NCI-H2081 treated with DMSO at 0.1 percent for 48 hours (cell line): ENCODE data around the gene RFNG.

Experiments used
- DNase-seq: peaks from one replicate; lab custom pipeline; 2025; lab: John Stamatoyannopoulos, UW

RFNG gene

DNA sequence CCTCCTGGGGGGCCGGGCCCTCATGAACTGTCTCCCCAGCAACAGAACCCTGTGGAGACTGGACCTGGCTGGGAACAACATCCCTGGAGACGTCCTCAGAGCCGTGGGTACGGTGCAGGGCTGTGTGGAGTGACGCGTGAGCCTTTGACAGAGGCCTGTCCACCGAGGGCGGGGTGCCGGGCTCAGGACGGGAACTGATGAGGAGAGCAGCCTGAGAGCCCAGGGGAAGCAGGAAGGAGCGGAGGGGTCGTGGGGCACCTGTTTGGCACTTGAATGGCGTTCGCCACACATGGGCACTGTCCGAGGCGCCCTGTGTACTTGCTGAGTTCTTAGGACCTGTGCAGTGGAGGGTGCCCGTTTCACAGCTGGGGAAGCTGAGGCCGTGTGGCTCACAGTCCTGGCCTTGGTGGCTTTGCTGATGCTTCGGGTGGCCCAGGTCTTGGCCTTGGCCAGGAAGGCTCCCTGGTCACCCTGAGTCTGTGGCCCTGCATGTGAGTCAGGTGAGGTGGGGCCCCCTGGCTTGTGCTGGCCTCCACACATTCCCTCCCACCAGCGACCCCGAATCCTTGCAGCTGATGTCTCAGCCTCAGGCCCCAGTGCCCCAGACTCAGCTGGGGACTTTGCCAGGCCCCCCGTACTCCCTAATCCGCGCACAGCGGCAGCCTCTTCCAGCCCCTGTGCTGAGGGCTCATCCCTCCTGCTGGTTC, 26.1 kb downstream of the RFNG start:
- DNase-seq: no peak

- no peak for DNase-seq
Observed at GRCh38 chr17:82024859-82025258, 26.8 kb downstream of the RFNG start.

DNA sequence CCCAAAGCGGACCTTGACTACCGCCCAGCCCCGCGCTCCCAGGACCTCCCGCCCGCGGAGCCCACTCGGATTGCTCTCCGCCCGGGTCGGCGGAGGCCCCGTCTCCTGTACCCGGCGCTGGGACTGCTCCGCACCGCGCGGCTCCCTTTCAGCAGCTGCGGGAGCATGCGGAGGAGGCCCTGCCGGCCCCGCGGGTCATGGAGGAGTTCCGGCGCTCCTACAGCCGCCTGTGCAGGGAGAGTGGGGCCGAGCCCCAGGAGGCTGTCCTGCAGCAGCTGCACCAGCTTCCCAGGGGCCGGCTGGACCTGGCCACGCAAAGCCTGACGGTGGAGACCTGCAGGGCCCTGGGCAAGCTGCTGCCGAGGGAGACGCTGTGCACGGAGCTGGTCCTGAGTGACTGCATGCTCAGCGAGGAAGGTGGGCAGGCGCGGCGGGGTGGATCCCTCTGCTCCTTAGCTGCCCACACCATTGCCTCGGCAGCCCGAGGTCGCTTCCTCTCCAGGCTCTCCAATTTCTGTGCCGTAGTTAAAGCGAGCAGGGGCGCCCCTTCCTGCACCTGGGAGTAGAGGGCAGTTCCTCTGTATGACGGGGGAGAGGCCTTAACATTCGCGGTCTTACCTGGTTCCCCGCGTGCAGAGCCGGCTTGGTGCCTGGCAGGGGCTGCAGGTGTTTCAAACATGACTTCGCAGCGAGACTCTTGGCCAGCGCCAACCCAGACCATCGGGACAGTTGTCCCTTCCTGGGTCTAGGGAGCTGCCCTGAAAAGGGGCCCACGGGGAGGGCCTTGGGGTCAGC, 28.0 kb downstream of the RFNG start:
- no peak for DNase-seq

- DNase-seq: peak; percentile 98
Observed at GRCh38 chr17:82022981-82023446, 28.6 kb downstream of the RFNG start, which contains the start of gene LRRC45. Gene LRRC45 (plus strand): TSS chr17:82023305. CDS start chr17:82023644, 339 bp downstream.

GRCh38 chr17:82022310-82022980, 29.2 kb downstream of the RFNG start, which contains the start of gene CENPX:
Gene CENPX (minus strand): TSS chr17:82022878. CDS start chr17:82022861, 17 bp downstream.
- DNase-seq: no peak

DNA sequence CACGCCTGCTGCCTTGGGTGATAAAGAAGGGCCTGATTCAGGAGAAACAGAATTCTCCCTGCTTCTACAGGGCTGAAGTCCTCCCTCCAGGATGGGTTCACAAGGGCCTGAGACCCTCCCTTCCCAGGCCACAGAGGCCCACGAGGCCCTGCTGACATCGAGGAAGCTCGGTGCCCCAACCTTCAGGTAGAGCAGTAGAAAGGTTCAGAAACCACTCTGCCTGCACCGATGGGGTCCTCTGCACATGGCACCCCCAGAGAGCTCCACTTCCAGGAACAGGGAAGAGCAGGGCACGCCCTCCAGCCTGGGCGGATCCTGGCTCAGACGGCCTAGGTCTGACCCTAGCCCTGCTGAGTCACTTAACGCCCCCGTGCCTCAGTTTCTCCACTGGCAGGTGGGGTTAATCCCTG, 29.7 kb downstream of the RFNG start:
- no peak for DNase-seq

DNA sequence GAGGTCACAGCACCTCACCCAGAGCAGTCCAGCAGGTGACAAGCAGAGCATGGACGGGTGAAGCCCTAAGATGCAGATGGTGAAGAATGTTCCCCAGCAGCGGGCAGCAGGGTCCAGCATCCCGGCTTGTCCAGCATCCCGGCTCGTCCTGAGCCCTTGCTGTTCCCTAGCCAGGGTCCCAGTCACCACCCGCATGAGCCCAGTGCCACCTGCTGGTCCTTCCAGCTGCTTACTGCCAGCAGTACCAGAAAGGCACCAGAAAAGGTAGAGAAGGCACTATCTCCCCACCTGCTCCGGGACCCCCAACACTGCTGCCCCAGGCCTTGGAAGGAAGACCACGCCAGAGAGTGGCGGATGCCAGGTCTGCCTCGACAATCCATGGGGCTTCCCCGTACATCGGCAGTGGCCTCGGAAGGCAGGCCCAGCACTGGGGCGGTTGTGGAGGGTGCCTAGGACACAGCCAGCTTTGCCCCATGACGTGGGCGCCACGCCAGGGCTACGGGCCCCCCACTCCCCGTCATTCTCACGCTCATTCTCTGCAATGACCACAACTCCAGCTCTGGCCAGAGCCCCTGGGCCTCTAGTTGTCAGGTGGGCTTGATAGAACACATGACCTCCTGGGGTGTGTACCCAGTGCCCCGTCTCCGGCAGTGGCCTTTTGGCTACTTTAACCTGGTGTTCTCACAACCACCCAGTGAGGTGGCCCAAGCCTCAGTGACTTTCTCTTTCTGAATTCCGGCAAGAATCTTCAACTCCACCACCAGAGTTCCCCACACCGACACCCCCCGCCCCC, 30.3 kb downstream of the RFNG start:
- DNase-seq: no peak

GRCh38 chr17:82020572-82021106, 31.0 kb downstream of the RFNG start:
- DNase-seq: no peak

GRCh38 chr17:82019690-82020571, 31.7 kb downstream of the RFNG start:
- no peak for DNase-seq

DNA sequence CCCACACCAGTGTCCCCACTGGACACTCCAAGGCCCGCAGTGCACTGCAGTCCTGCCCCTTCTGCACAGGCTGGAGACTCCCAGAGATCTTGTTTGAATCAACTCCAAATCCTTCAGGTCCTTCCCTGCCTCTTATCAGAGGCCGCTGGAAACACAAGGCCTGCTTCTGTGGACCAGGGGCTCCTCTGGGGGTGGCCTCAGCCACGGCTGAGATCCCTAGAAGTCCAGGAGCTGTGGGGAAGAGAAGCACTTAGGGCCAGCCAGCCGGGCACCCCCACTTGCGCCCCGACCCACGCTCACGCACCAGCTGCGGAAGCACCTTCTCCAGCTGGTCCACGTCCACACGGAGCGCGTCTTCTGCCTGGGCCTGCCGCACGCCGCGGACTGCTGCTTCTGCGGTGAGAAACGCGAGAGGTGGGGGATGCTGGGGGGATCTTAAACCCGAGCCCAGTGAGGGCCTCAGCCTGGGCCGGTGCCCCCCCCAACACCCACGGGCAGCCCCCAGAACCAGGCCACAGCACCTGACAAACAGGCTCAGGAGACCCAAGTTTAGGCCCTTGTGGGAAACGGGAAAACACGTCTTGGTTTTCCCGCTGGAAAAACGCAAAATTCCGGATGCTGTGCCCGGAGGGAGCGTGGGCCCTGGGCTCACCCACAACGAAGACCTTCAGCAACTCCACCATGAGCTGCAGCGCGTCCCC, 32.5 kb downstream of the RFNG start:
- DNase-seq: no peak

- DNase-seq: peak; percentile 67
Observed at GRCh38 chr17:82018152-82018988, 33.2 kb downstream of the RFNG start.

GRCh38 chr17:82017612-82018151, 33.9 kb downstream of the RFNG start:
- no peak for DNase-seq

DNA sequence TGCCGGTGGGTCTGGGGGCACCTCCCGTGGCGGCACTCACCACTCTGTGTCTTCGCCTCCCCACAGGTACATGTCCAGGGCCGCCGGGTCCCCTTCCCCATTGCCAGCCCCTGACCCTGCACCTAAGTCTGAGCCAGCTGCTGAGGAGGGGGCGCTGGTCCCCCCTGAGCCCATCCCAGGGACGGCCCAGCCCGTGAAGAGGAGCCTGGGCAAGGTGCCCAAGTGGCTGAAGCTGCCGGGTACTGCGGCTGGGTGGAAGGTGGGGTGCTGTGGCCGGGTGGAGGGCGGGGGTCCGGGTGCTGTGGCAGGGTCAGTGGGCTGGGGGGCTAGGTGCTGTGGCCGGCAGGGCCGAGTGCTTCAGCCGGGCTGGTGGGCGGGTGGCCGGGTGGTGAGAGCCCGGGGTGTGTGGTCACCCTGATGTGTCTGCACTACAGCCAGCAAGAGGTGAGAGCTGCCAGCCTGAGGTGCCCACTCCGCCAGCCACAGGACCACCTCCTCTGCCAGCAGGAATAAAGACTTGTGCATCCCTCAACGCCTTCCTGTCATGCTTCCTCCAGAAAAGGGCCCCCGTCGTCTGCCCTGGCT, 34.6 kb downstream of the RFNG start:
- no peak for DNase-seq

DNA sequence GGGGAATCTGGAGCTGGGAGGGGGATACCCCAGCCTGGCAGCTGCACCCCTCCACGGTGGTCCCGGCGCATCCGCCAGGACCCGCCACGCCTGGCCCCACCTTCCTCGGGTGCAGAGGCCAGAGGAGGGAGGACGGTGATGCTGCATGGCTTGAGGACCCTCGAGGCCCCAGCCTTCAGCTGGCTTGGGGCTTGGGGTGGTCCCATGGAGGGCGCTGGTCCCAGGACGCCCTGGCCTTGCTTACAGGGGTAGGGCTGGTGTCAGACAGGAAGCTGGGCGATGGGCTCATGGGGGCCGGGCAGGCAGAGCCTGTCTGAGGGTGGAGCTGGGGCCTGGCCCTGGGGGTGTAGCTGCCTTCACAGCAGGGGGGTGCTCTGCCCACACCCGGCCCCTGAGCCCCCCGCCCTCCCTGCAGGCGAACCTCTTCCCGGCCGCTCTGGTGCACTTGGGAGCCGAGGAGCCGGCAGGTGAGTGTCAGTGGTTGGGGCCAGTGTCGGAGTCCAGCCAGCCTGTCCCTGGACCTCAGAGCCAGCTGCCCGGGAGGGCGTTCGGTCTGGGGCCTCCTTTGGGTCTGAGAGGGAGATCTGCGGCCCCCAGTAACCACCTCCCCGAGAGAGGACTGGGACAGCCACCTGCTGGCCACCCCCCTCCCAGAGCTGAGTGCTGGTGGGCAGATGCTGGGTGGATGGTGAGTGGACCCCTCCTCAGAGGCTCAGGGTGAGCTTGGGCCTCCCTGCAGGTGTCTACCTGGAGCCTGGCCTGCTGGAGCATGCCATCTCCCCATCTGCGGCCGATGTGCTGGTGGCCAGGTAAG, 35.3 kb downstream of the RFNG start:
- no peak for DNase-seq

GRCh38 chr17:82015311-82015971, 36.2 kb downstream of the RFNG start:
- DNase-seq: no peak

DNA sequence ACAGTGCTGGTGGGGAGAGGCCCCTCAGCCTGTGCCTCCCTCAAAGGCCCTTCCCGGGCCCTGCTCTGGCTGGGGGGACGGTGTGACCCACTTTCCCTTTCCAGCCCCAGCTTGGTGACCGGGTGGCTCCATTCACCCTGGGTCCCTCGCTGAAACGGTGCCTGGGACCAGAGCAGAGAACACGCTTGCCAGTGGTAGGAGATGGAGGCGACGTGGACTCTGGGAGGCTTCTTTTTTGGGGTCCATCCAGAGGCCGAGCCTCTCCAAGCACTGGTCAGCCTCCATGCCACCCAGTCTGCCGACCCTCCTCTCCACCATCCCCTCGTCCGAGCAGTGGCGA, 36.7 kb downstream of the RFNG start:
- no peak for DNase-seq

- no peak for DNase-seq
Observed at GRCh38 chr17:82014432-82014831, 37.2 kb downstream of the RFNG start.
